Gastroesophageal sphincter (tissue), 3 donors: ENCODE measurements around the gene LLGL2.

Experiments used
- CTCF ChIP-seq, 4 experiments: fragments of 200-600 bp in 2 of 4; fragments of 450-650 bp in 2 of 4; sonication (generic) in 1 of 4; IDR thresholded peaks; one replicate each; pipeline ENCODE4 v1.5.1; 2017 to 2019; ENCODE audit warnings: antibody characterized with exemption in 4 of 4, mild to moderate bottlenecking in 2 of 4, moderate library complexity in 2 of 4
- EP300 ChIP-seq: sonication (generic); formaldehyde crosslinking; IDR thresholded peaks from one replicate; pipeline ENCODE4 v1.6.1; 2017; ENCODE audit warnings: antibody characterized with exemption, mild to moderate bottlenecking

- TF ChIP-seq CTCF (IDR thresholded peaks at IDR 0.05) (no peak), EP300 (no peak)
Measured at GRCh38 chr17:75563063-75563758, 37.7 kb downstream of the LLGL2 start.
